IMR-90 (cell line): ENCODE data around the gene NLGN1. TPM values are rescaled to one million over a fixed set of nuclear protein-coding genes. Genes with fewer than 3 reads are reported as not detected.

Experiments
- ATAC-seq: fragments of 200-7000 bp; cut with Tn5 transposase; 2 replicates; pipeline ENCODE4 v1.9.1; 2020; ENCODE audit warnings: low read depth, mild to moderate bottlenecking, moderate library complexity
- BruUV-seq: library from RNA; stranded (reverse); fragments of 400-500 nt; replicated peaks from 2 replicates; lab custom pipeline; 2021; lab: Mats Ljungman, UMichigan
- CTCF ChIA-PET: fragments of 300-600 bp; formaldehyde crosslinking; extraction: SDS; loops from one replicate; lab custom pipeline; 2021; ENCODE audit warnings: antibody characterized with exemption; lab: Yijun Ruan, JAX
- POLR2A ChIA-PET: fragments of 300-600 bp; sonication (Branson Sonifier 250); formaldehyde crosslinking; loops from one replicate; lab custom pipeline; 2022; ENCODE audit warnings: antibody characterized with exemption; ENCODE audit not compliant: unreplicated experiment; lab: Charles Lee
- DNase-seq: peaks from one replicate; pipeline ENCODE4 v3.0.0; 2013
- H2AFZ ChIP-seq: replicated peaks from 2 replicates; pipeline ENCODE3; 2013; ENCODE audit warnings: low read length, mild to moderate bottlenecking; ENCODE audit not compliant: poor library complexity
- H2AK5ac ChIP-seq: 2 replicates; pipeline ENCODE4 v1.6.1; 2013; ENCODE audit warnings: low read depth, low read length, inconsistent platforms
- H2AK9ac ChIP-seq: replicated peaks from 2 replicates; pipeline ENCODE3; 2013; ENCODE audit warnings: mild to moderate bottlenecking, low read depth, low read length, moderate library complexity; ENCODE audit not compliant: poor library complexity
- H2BK120ac ChIP-seq: 2 replicates; pipeline ENCODE4 v1.6.1; 2013; ENCODE audit warnings: low read depth, low read length, inconsistent platforms
- H2BK15ac ChIP-seq: 3 replicates; pipeline ENCODE4 v1.6.1; 2013; ENCODE audit warnings: low read depth, low read length, inconsistent platforms
- H2BK20ac ChIP-seq: 2 replicates; pipeline ENCODE4 v1.6.1; 2013; ENCODE audit warnings: low read depth, mild to moderate bottlenecking, inconsistent platforms, low read length, moderate library complexity
- H2BK5ac ChIP-seq: 2 replicates; pipeline ENCODE4 v1.6.1; 2013; ENCODE audit warnings: mild to moderate bottlenecking, low read depth, low read length, inconsistent platforms; ENCODE audit not compliant: poor library complexity, severe bottlenecking
- H3K14ac ChIP-seq: replicated peaks from 2 replicates; pipeline ENCODE4 v1.6.1; 2013; ENCODE audit warnings: low read depth, low read length, inconsistent platforms
- H3K18ac ChIP-seq: 2 replicates; pipeline ENCODE4 v1.6.1; 2013; ENCODE audit warnings: low read depth, low read length, control low read depth
- H3K23ac ChIP-seq: 2 replicates; pipeline ENCODE4 v1.6.1; 2013; ENCODE audit warnings: low read depth, low read length, inconsistent platforms
- H3K27ac ChIP-seq: 2 replicates; pipeline ENCODE4 v1.5.1; 2013; ENCODE audit warnings: mild to moderate bottlenecking, control low read depth, low read length; ENCODE audit not compliant: insufficient read depth
- H3K27me3 ChIP-seq: 2 replicates; pipeline ENCODE4 v1.6.1; 2013; ENCODE audit warnings: low read length; ENCODE audit not compliant: control insufficient read depth, insufficient read depth
- H3K36me3 ChIP-seq: 2 replicates; pipeline ENCODE4 v1.6.1; 2013; ENCODE audit warnings: low read length, mixed read lengths; ENCODE audit not compliant: control insufficient read depth, insufficient read depth
- H3K4ac ChIP-seq: 2 replicates; pipeline ENCODE4 v1.6.1; 2013; ENCODE audit warnings: low read depth, low read length, inconsistent platforms
- H3K4me1 ChIP-seq: 2 replicates; pipeline ENCODE4 v1.6.1; 2013; ENCODE audit warnings: low read length, mixed read lengths; ENCODE audit not compliant: control insufficient read depth, insufficient read depth
- H3K4me2 ChIP-seq: 2 replicates; pipeline ENCODE4 v1.6.1; 2013; ENCODE audit warnings: low read depth, mild to moderate bottlenecking, control low read depth, low read length, moderate library complexity
- H3K4me3 ChIP-seq: 2 replicates; pipeline ENCODE4 v1.5.1; 2013; ENCODE audit warnings: low read depth, mild to moderate bottlenecking, control low read depth, low read length, moderate library complexity; ENCODE audit not compliant: insufficient read depth
- H3K56ac ChIP-seq: 2 replicates; pipeline ENCODE4 v1.6.1; 2013; ENCODE audit warnings: low read length, inconsistent platforms; ENCODE audit not compliant: insufficient read depth; ENCODE audit errors: extremely low read depth
- H3K79me1 ChIP-seq, 2 experiments: 2 replicates each; pipeline ENCODE4 v1.6.1; 2013; ENCODE audit warnings: low read length in 2 of 2, inconsistent platforms in 1 of 2, low read depth in 1 of 2
- H3K9ac ChIP-seq: 2 replicates; pipeline ENCODE4 v1.6.1; 2013; ENCODE audit warnings: low read depth, low read length, control low read depth
- H3K9me1 ChIP-seq: 2 replicates; pipeline ENCODE4 v1.6.1; 2013; ENCODE audit warnings: low read length, inconsistent platforms; ENCODE audit not compliant: insufficient read depth
- H3K9me3 ChIP-seq: 2 replicates; pipeline ENCODE4 v1.6.1; 2013; ENCODE audit warnings: low read length; ENCODE audit not compliant: control insufficient read depth, insufficient read depth
- H4K20me1 ChIP-seq: 2 replicates; pipeline ENCODE4 v1.6.1; 2013; ENCODE audit warnings: low read length, inconsistent platforms; ENCODE audit not compliant: insufficient read depth
- H4K5ac ChIP-seq: 2 replicates; pipeline ENCODE4 v1.6.1; 2013; ENCODE audit warnings: mild to moderate bottlenecking, low read depth, low read length, control low read depth
- H4K8ac ChIP-seq, 2 experiments: 2 replicates each; pipeline ENCODE4 v1.6.1; 2013; ENCODE audit warnings: low read depth in 2 of 2, low read length in 2 of 2, control low read depth in 1 of 2, inconsistent platforms in 1 of 2
- H4K91ac ChIP-seq: 2 replicates; pipeline ENCODE4 v1.6.1; 2013; ENCODE audit warnings: low read depth, low read length, inconsistent platforms; ENCODE audit not compliant: insufficient read depth
- BHLHE40 ChIP-seq: fragments of 150-350 bp; IDR thresholded peaks from 2 replicates; pipeline ENCODE4 v1.6.1; 2016; ENCODE audit warnings: mild to moderate bottlenecking, low read depth, low read length
- CEBPB ChIP-seq: IDR thresholded peaks from 2 replicates; pipeline ENCODE4 v1.6.1; 2012; ENCODE audit warnings: low read depth, low read length, improper control_type of control experiment
- FOS ChIP-seq: fragments of 150-350 bp; IDR thresholded peaks from 2 replicates; pipeline ENCODE4 v1.6.1; 2016; ENCODE audit warnings: low read depth, low read length
- MAFK ChIP-seq: IDR thresholded peaks from 2 replicates; pipeline ENCODE4 v1.6.1; 2012; ENCODE audit warnings: low read depth, low read length, improper control_type of control experiment
- MXI1 ChIP-seq: IDR thresholded peaks from 2 replicates; pipeline ENCODE4 v1.6.1; 2012; ENCODE audit warnings: low read depth, mild to moderate bottlenecking, low read length, moderate library complexity, borderline replicate concordance
- NFE2L2 ChIP-seq: fragments of 150-350 bp; IDR thresholded peaks from 2 replicates; pipeline ENCODE4 v1.6.1; 2016; ENCODE audit warnings: low read depth, mild to moderate bottlenecking, low read length
- RCOR1 ChIP-seq: IDR thresholded peaks from 2 replicates; pipeline ENCODE4 v1.6.1; 2012; ENCODE audit warnings: mild to moderate bottlenecking, low read length, improper control_type of control experiment; ENCODE audit not compliant: insufficient replicate concordance
- SMC3 ChIP-seq: fragments of 150-350 bp; IDR thresholded peaks from 2 replicates; pipeline ENCODE4 v1.6.1; 2016; ENCODE audit warnings: low read depth, mild to moderate bottlenecking, antibody characterized with exemption, low read length, moderate library complexity
- WGBS, 2 experiments: methylation state at CpG; one replicate each; pipeline versions ENCODE4 v1.1.5 to v1.1.7; 2013; ENCODE audit warnings: missing lambda C conversion rate in 2 of 2; ENCODE audit not compliant: insufficient read length in 1 of 2; ENCODE audit errors: extremely low coverage in 2 of 2; 5-methylcytosine and 5-hydroxymethylcytosine counted together
- dilution Hi-C: fragments of 300-500 bp; cut with HindIII; formaldehyde crosslinking; loops from one replicate; pipeline ENCODE4 v1.14.3; 2018; ENCODE audit warnings: low sequenced_read_pairs; ENCODE audit not compliant: unreplicated experiment
- in situ Hi-C: fragments of 300-500 bp; cut with MboI; formaldehyde crosslinking; loops from 3 replicates; pipeline ENCODE4 v1.14.3; 2019; ENCODE audit warnings: low sequenced_read_pairs, inconsistent platforms, mixed read lengths
- intact Hi-C: fragments of 100-400 bp; cut with micrococcal nuclease; formaldehyde crosslinking; loops from 2 replicates; pipeline ENCODE4 v1.10.0; 2022
- polyA plus RNA-seq, 3 experiments: library from polyadenylated mRNA; depleted of rRNA; stranded (reverse); fragments of >200 nt; gene quantifications; 2 replicates each; pipeline ENCODE4 v1.2.3, GENCODE V29; 2012; ENCODE audit warnings: low replicate concordance in 1 of 3
- total RNA-seq: library from RNA; depleted of rRNA; stranded (reverse); fragments of >200 nt; gene quantifications from 2 replicates; pipeline ENCODE4 v1.2.3, GENCODE V29; 2012
- TF ChIP-seq, protein P1 (sequence below): fragments of 150-350 bp; IDR thresholded peaks from 2 replicates; pipeline ENCODE4 v1.6.1; 2017; ENCODE audit warnings: mild to moderate bottlenecking, antibody characterized with exemption, low read length, low read depth

NLGN1 gene
- total and polyA plus RNA-seq, 2 of the 4 experiments (the other 2 are of a cell fraction) = 1.8 to 12.5 TPM

- Histone ChIP-seq H3K9me3 (no peaks in the 10 kb centered on the region; the same call in 1 of the 2 replicates), H4K5ac (no peak overlapping the region), H3K23ac (no peak overlapping the region), H2BK20ac (no peak overlapping the region), H3K4me2 (no peak overlapping the region), H3K79me1 (no peaks in the 10 kb centered on the region), H3K9ac (no peak overlapping the region), H3K4ac (no peak overlapping the region), H3K56ac (no peak overlapping the region), H3K9me1 (no peaks in the 10 kb centered on the region), H3K4me3 (no peak overlapping the region), H2AK9ac (no peak overlapping the region), H3K36me3 (no peaks in the 10 kb centered on the region), H4K91ac (no peak overlapping the region), H2BK120ac (no peak overlapping the region), H3K14ac (no peak overlapping the region), H3K18ac (no peak overlapping the region), H2AFZ (no peak overlapping the region), H2BK15ac (no peak overlapping the region), H2AK5ac (no peak overlapping the region), H4K8ac (no peak overlapping the region), H3K4me1 (no peaks in the 10 kb centered on the region), H4K20me1 (no peaks in the 10 kb centered on the region), H2BK5ac (no peak overlapping the region), H3K27me3 (no peaks in the 10 kb centered on the region), H3K27ac (no peak overlapping the region)
- intact Hi-C loops (no loop called here), dilution Hi-C loops (no loop called here), in situ Hi-C loops (no loop called here)
- ChIA-PET POLR2A (no interaction called here), CTCF (interaction anchor here (0.9 kb wide), 1 partner anchor 72 kb away, joined by 3 read pairs; no protein-coding TSS in a partner anchor)
- TF ChIP-seq MAFK = no peak
- TF ChIP-seq, protein P1, sequence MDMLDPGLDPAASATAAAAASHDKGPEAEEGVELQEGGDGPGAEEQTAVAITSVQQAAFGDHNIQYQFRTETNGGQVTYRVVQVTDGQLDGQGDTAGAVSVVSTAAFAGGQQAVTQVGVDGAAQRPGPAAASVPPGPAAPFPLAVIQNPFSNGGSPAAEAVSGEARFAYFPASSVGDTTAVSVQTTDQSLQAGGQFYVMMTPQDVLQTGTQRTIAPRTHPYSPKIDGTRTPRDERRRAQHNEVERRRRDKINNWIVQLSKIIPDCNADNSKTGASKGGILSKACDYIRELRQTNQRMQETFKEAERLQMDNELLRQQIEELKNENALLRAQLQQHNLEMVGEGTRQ = no peak
- no peak for TF ChIP-seq NFE2L2
- no peak for TF ChIP-seq BHLHE40
- no peak for TF ChIP-seq CEBPB
- TF ChIP-seq FOS = no peak
- TF ChIP-seq MXI1 = no peak
- no peak for TF ChIP-seq RCOR1
- TF ChIP-seq SMC3 = no peak
- ATAC-seq (no peak), DNase-seq (no peak)
- no CpG with 5 or more reads among the region's 4 CpGs for whole genome bisulfite sequencing, 2 experiments
- no TSS peak for BruUV-seq
These were observed 856.4 kb downstream of the NLGN1 start for GRCh38 chr3:174253940-174254339.
